Stomach (tissue), 9 donors: ENCODE data around the gene CUX1. TPM values are rescaled to one million over a fixed set of nuclear protein-coding genes. Genes with fewer than 3 reads are reported as not detected.

ENCODE experiments used
- DNase-seq, 2 donors: peaks; one replicate each; pipeline versions ENCODE4 v3.0.0 to v3.0.0-alpha.2; 2013 to 2019
- H3K27ac ChIP-seq, 5 donors: fragments of 200-600 bp in 4 of 5; sonication (generic) in 4 of 5; one replicate each; pipeline ENCODE4 v1.5.1; 2013 to 2019; ENCODE audit warnings: mild to moderate bottlenecking in 1 of 5, moderate library complexity in 1 of 5
- H3K27me3 ChIP-seq, 3 donors: fragments of 200-600 bp; sonication (generic); one replicate each; pipeline ENCODE4 v1.5.1; 2017 to 2019; ENCODE audit warnings: mixed run types in 1 of 3
- H3K36me3 ChIP-seq, 4 donors: fragments of 200-600 bp; sonication (generic); 1 replicate in 3 of 4; 2 replicates in 1 of 4; pipeline ENCODE4 v1.5.1; 2016 to 2019
- H3K4me1 ChIP-seq, 4 donors: fragments of 200-600 bp; sonication (generic); one replicate each; pipeline ENCODE4 v1.5.1; 2016 to 2019
- H3K4me3 ChIP-seq, 4 donors: fragments of 200-600 bp; sonication (generic) in 3 of 4; one replicate each; pipeline ENCODE4 v1.5.1; 2016 to 2019; ENCODE audit warnings: mild to moderate bottlenecking in 1 of 4
- H3K9me3 ChIP-seq, 4 donors: fragments of 200-600 bp; sonication (generic); one replicate each; pipeline ENCODE4 v1.5.1; 2016 to 2019
- EP300 ChIP-seq: sonication (generic); formaldehyde crosslinking; IDR thresholded peaks from one replicate; pipeline ENCODE4 v1.6.1; 2017; ENCODE audit warnings: antibody characterized with exemption
- POLR2A ChIP-seq, 4 donors: fragments of 450-650 bp; IDR thresholded peaks; one replicate each; pipeline ENCODE4 v1.6.1; 2016; ENCODE audit warnings: antibody characterized with exemption in 4 of 4, control low read depth in 2 of 4, mild to moderate bottlenecking in 1 of 4, moderate library complexity in 1 of 4
- POLR2AphosphoS5 ChIP-seq, 3 donors: sonication (generic); formaldehyde crosslinking; IDR thresholded peaks; one replicate each; pipeline ENCODE4 v1.6.1; 2016; ENCODE audit warnings: antibody characterized with exemption in 3 of 3
- WGBS, 5 donors: extraction: QIAGEN DNeasy Blood & Tissue Kit in 3 of 5; methylation state at CpG; one replicate each; pipeline versions ENCODE4 v1.1.5 to v1.1.7; 2013 to 2018; 5-methylcytosine and 5-hydroxymethylcytosine counted together
- intact Hi-C: fragments of 100-400 bp; cut with DNase I; formaldehyde crosslinking; loops from one replicate; pipeline ENCODE4 v1.15.1; 2023; ENCODE audit warnings: low total_unique reads
- polyA plus RNA-seq, 3 donors: library from polyadenylated mRNA; stranded (reverse); fragments of 200-250 nt; gene quantifications; one replicate each; pipeline ENCODE4 v1.2.3, GENCODE V29; 2013
- total RNA-seq, 5 donors: library from RNA; depleted of rRNA; stranded (reverse); fragments of >200 nt; gene quantifications; one replicate each; pipeline versions ENCODE4 v1.1.0 to v1.2.3, GENCODE V29; 2014 to 2016
- TF ChIP-seq, protein P1 (sequence below), 7 experiments: fragments of 450-650 bp in 4 of 7; fragments of 200-600 bp in 3 of 7; sonication (generic) in 3 of 7; IDR thresholded peaks; one replicate each; pipeline ENCODE4 v1.5.1; 2016 to 2019; ENCODE audit warnings: antibody characterized with exemption in 7 of 7, control low read depth in 2 of 7, mild to moderate bottlenecking in 1 of 7
- donor health status: healthy with polysubstance abuse.
- donor health status: Bipolar disorder and iron deficiency.
- donor health status: healthy.

Gene CUX1
- total and polyA plus RNA-seq, 8 donors: 24.7 to 201 (median 54.7) TPM

DNA sequence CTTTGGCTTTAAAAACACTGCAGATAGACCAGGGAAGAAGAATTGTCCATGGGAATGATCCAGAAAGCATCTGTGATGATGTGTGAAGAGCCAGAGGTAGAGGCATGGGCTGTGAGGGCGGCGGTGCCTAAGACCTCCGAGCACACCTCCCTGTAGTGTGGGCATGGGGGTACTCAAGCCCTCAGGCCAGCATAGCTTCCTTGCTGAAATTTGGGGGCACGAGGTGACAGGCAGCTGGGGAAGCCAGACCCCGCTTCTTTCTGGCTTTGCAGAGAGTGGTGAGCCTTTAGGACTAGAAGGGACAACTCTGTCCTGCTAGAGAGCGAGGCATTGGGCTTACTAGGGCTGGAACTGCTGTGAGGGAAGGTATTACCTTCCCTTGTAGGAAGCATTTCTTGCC is 281.6 kb downstream of the CUX1 start:
- no peak overlapping the region for H3K27ac ChIP-seq
- intact Hi-C loops: no loop called here
- peaks cover 0 to 66% (median 56%) of the 10 kb centered on the region in 4 donors for H3K36me3 ChIP-seq
- no peak for DNase-seq
- H3K4me1 ChIP-seq: peaks cover 0 to 11% (median 2%) of the 10 kb centered on the region in 4 donors
- H3K27me3 ChIP-seq: no peaks in the 10 kb centered on the region
- H3K9me3 ChIP-seq: no peaks in the 10 kb centered on the region
- H3K4me3 ChIP-seq: no peak overlapping the region
- TF ChIP-seq, protein P1, sequence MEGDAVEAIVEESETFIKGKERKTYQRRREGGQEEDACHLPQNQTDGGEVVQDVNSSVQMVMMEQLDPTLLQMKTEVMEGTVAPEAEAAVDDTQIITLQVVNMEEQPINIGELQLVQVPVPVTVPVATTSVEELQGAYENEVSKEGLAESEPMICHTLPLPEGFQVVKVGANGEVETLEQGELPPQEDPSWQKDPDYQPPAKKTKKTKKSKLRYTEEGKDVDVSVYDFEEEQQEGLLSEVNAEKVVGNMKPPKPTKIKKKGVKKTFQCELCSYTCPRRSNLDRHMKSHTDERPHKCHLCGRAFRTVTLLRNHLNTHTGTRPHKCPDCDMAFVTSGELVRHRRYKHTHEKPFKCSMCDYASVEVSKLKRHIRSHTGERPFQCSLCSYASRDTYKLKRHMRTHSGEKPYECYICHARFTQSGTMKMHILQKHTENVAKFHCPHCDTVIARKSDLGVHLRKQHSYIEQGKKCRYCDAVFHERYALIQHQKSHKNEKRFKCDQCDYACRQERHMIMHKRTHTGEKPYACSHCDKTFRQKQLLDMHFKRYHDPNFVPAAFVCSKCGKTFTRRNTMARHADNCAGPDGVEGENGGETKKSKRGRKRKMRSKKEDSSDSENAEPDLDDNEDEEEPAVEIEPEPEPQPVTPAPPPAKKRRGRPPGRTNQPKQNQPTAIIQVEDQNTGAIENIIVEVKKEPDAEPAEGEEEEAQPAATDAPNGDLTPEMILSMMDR (IDR thresholded peaks at IDR 0.05): no peak
- TF ChIP-seq EP300: no peak
- WGBS, 5 donors: 96 to 100% (median 98%) methylated on average over 1 to 6 of the region's 6 CpGs

DNA sequence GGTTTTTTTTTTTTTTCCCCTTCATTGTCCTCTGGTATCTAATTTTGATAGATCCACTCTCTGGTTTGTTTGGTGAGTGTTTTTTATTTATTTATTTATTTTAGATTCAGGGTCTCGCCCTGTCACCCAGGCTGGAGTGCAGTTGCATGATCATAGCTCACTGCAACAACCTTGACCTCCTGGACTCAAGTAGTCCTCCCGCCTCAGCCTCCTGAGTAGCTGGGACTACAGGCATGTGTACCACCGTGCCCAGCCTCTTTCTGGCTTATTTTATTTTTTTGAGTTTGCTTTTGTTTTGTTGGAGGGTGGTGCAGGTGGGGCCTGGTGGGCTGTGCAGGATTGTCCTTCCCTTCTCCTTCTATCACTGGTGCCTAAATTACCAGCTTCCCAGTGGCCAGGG is 282.0 kb downstream of the CUX1 start:
- WGBS, 5 donors: 89 to 97% (median 93%) methylated on average over 3 of the region's 3 CpGs
- peaks cover 0 to 6% (median 0%) of the 10 kb centered on the region in 4 donors for H3K4me1 ChIP-seq
- H3K4me3 ChIP-seq: no peak overlapping the region
- no peaks in the 10 kb centered on the region for H3K27me3 ChIP-seq
- TF ChIP-seq, protein P1 (IDR thresholded peaks at IDR 0.05): no peak
- no peak for TF ChIP-seq POLR2AphosphoS5 (IDR thresholded peaks at IDR 0.05)
- TF ChIP-seq EP300: no peak
- DNase-seq: no peak
- intact Hi-C loops: no loop called here
- H3K9me3 ChIP-seq: no peaks in the 10 kb centered on the region
- no peak overlapping the region for H3K27ac ChIP-seq
- peaks cover 0 to 71% (median 61%) of the 10 kb centered on the region in 4 donors for H3K36me3 ChIP-seq

DNA sequence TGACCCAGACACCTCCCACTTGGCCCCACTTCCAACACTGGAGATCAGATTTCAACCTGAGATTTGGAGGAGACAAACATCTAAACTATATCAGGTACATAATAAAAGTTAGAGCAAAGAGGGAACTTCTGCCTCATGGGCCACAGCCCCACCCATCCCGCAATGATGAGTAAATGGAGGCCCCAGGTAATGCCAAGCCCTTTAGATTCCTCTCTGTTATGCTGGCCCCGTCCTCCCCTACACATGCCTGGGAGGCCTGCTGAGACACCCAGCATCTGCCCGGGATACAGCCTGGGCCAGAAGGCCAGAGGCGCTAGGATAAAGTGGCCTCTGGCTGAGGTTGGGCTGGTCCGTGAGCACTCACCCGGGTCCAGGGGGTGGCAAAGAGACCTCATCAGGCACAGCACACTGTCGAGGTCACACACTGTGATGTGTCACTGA is 283.7 kb downstream of the CUX1 start:
- DNase-seq: no peak
- peaks cover 6 to 84% (median 75%) of the 10 kb centered on the region in 4 donors for H3K36me3 ChIP-seq
- intact Hi-C loops: no loop called here

DNA sequence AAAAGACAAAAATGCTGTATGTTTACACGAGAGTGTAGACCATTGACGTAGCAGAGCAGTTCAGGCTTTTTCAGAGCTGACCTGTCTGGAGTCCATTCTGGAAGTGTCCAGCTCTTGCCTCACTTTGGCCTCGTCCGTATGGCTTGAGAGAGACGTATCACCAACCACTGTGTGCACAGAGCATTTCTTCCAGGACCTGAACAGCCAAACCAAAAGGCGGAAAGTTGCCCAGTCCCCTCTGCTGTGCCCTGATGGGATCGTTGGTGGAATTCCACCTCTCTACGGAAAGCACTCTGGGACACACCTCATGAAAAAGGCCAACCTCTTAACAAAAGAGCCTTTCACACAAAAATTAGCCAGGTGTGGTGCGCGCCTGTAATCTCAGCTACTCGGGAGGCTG is 284.5 kb downstream of the CUX1 start:
- Histone ChIP-seq H3K36me3 (peaks cover 6 to 86% (median 83%) of the 10 kb centered on the region in 4 donors), H3K4me3 (no peak overlapping the region), H3K9me3 (no peaks in the 10 kb centered on the region), H3K27me3 (no peaks in the 10 kb centered on the region), H3K4me1 (no peaks in the 10 kb centered on the region), H3K27ac (no peak overlapping the region)
- 89 to 95% (median 92%) methylated on average over 11 of the region's 11 CpGs for WGBS, 5 donors
- DNase-seq: no peak
- TF ChIP-seq, protein P1 (IDR thresholded peaks at IDR 0.05): no peak
- TF ChIP-seq POLR2A (IDR thresholded peaks at IDR 0.05): no peak
- no peak for TF ChIP-seq EP300
- TF ChIP-seq POLR2AphosphoS5 (IDR thresholded peaks at IDR 0.05): no peak
- intact Hi-C loops: no loop called here

More for the DNA sequence above, 283.7 kb downstream of the CUX1 start:
- WGBS, 5 donors: 76 to 98% (median 93%) methylated on average over 6 to 7 of the region's 7 CpGs
- no peaks in the 10 kb centered on the region for H3K27me3 ChIP-seq
- H3K27ac ChIP-seq: no peak overlapping the region
- no peaks in the 10 kb centered on the region for H3K4me1 ChIP-seq
- no peak overlapping the region for H3K4me3 ChIP-seq
- TF ChIP-seq EP300 (no peak), POLR2AphosphoS5 (IDR thresholded peaks at IDR 0.05) (no peak), POLR2A (IDR thresholded peaks at IDR 0.05) (no peak)
- TF ChIP-seq, protein P1 (IDR thresholded peaks at IDR 0.05): no peak
- H3K9me3 ChIP-seq: no peaks in the 10 kb centered on the region
